GM18498 (cell line): Measurements from ENCODE around the gene GALNT16.

ENCODE experiments used
- ATAC-seq: cut with Tn5 transposase; IDR thresholded peaks from one replicate; pipeline ENCODE4 v1.9.1; 2021; ENCODE audit warnings: mild to moderate bottlenecking, moderate library complexity; ENCODE audit not compliant: unreplicated experiment

GALNT16 gene

GRCh38 chr14:69316449-69317101 is 56.6 kb downstream of the GALNT16 start:
- no peak for ATAC-seq

- ATAC-seq, result no peak
Measured at GRCh38 chr14:69317102-69317755, 57.3 kb downstream of the GALNT16 start.

GRCh38 chr14:69317780-69318179 is 57.8 kb downstream of the GALNT16 start:
- ATAC-seq, result no peak

GRCh38 chr14:69318241-69318640 is 58.3 kb downstream of the GALNT16 start:
- ATAC-seq, result no peak

GRCh38 chr14:69318901-69319475 is 59.0 kb downstream of the GALNT16 start:
- ATAC-seq, result no peak

GRCh38 chr14:69319911-69320310 is 60.0 kb downstream of the GALNT16 start:
- ATAC-seq, result no peak

- ATAC-seq, result no peak
Measured at GRCh38 chr14:69320581-69321365, 60.8 kb downstream of the GALNT16 start.

- no peak for ATAC-seq
Measured at GRCh38 chr14:69321601-69322330, 61.8 kb downstream of the GALNT16 start.

- ATAC-seq, result no peak
Measured at GRCh38 chr14:69323266-69323998, 63.5 kb downstream of the GALNT16 start.

GRCh38 chr14:69323999-69324282 is 64.0 kb downstream of the GALNT16 start:
- ATAC-seq, result no peak

GRCh38 chr14:69324341-69324931 is 64.5 kb downstream of the GALNT16 start:
- ATAC-seq, result no peak

- no peak for ATAC-seq
Measured at GRCh38 chr14:69325086-69325485, 65.1 kb downstream of the GALNT16 start.

GRCh38 chr14:69325646-69326265 is 65.8 kb downstream of the GALNT16 start:
- ATAC-seq, result no peak

- ATAC-seq, result no peak
Measured at GRCh38 chr14:69326611-69327010, 66.7 kb downstream of the GALNT16 start.

- no peak for ATAC-seq
Measured at GRCh38 chr14:69327507-69327906, 67.5 kb downstream of the GALNT16 start.

- ATAC-seq, result no peak
Measured at GRCh38 chr14:69328317-69328716, 68.4 kb downstream of the GALNT16 start.

GRCh38 chr14:69328765-69329164 is 68.8 kb downstream of the GALNT16 start:
- ATAC-seq, result no peak

GRCh38 chr14:69331206-69331605 is 71.2 kb downstream of the GALNT16 start:
- no peak for ATAC-seq

- no peak for ATAC-seq
Measured at GRCh38 chr14:69332782-69333395, 72.9 kb downstream of the GALNT16 start.
